Activated naive CD4-positive, alpha-beta T cell treated with anti-CD3 and anti-CD28 coated beads, Interleukin-2, amount 50 U/mL, for 24 hours (primary cell): Measurements from ENCODE around the gene ING4.

Experiments
- H3K27ac Mint-ChIP-seq: one replicate; pipeline ENCODE4 v1.8.0; 2021; ENCODE audit warnings: mild to moderate bottlenecking, mixed read lengths
- H3K27me3 Mint-ChIP-seq: one replicate; pipeline ENCODE4 v1.8.0; 2021; ENCODE audit warnings: mixed read lengths
- H3K36me3 Mint-ChIP-seq: one replicate; pipeline ENCODE4 v1.8.0; 2021; ENCODE audit warnings: mixed read lengths
- H3K4me1 Mint-ChIP-seq: one replicate; pipeline ENCODE4 v1.8.0; 2021; ENCODE audit warnings: mixed read lengths
- H3K4me3 Mint-ChIP-seq: one replicate; pipeline ENCODE4 v1.8.0; 2021; ENCODE audit warnings: mild to moderate bottlenecking, mixed read lengths
- H3K9me3 Mint-ChIP-seq: one replicate; pipeline ENCODE4 v1.8.0; 2021; ENCODE audit warnings: mixed read lengths

The ING4 gene

GRCh38 chr12:6650832-6651231 is 12.1 kb downstream of the ING4 start:
- Mint-ChIP-seq H3K9me3 (no peaks in the 10 kb centered on the region), H3K36me3 (peaks cover 8% of the 10 kb centered on the region), H3K4me3 (no peak overlapping the region), H3K27me3 (no peaks in the 10 kb centered on the region), H3K27ac (no peak overlapping the region), H3K4me1 (peaks cover 10% of the 10 kb centered on the region)

GRCh38 chr12:6647083-6647604 is 15.8 kb downstream of the ING4 start, which contains the start of gene ACRBP:
Gene ACRBP (minus strand): TSS chr12:6647432. CDS start chr12:6647366, 66 bp downstream.
- Mint-ChIP-seq H3K36me3 (peaks cover 16% of the 10 kb centered on the region), H3K27me3 (no peaks in the 10 kb centered on the region), H3K4me1 (peaks cover 14% of the 10 kb centered on the region), H3K27ac (no peak within 1 kb of the TSS), H3K9me3 (peaks cover 4% of the 10 kb centered on the region), H3K4me3 (peak within 1 kb of the TSS; percentile 81)

DNA sequence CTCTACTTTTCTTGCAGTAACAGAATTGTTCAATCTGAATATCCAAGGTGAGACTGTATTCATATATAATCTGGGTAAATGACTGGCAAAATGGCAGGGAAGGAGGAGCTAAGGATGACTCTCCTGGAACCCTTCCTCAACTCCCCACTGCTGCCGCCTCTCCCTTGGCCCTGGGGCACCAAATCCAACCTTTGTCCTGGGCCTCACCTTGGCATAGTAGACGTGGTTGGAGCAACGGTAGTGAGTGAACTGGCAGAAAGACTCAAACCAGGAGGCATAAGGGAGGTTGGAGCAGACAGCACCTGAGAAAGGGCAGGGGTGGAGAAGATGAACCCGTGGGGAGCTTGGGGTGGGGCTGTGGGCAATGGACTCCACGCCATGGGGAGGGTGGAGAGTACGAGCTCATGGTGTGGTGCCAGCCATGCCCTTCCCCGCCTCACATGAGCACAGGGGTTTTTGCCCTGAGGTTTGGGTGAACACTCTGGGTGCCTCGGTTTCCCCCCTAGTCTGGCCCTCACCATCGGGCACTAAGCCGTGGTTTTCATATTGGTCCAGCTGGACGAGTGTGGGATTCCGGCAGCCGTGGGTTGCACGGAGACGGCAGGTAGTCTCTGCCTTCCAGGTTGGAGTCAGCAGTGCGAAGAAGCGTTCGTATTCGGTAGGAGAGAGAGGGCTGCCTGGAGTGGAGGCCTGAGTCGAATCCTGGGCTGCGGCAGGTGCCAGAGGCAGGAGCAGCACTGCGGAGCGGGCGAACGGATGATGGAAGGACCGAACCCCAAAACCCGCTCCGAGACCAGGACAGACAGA is 16.4 kb downstream of the ING4 start:
- Mint-ChIP-seq H3K4me3 (peak overlapping the region; percentile 81), H3K27ac (no peak overlapping the region), H3K4me1 (peaks cover 14% of the 10 kb centered on the region), H3K27me3 (no peaks in the 10 kb centered on the region), H3K9me3 (peaks cover 4% of the 10 kb centered on the region), H3K36me3 (peaks cover 16% of the 10 kb centered on the region)

DNA sequence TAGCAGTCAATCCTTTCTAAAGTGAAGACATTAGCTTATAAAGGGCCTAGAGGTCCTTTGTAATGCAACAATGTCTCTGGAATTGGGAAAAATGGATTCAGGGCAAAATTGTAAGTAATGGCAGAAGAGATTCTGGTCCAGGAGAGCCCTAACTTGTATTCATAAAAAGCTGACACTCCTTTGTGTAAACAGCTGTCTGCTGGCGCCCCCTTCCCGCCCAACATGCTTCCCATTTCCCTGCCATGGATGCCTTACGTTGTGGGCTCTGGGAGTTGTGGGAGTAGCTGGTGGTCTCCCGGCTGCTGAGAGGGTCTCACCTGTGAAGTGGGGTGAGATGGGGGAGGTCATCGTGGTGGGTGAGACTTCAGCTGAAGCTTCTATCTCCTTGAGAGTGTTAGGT is 18.0 kb downstream of the ING4 start:
- H3K27me3 Mint-ChIP-seq = no peaks in the 10 kb centered on the region
- no peak overlapping the region for H3K4me3 Mint-ChIP-seq
- no peak overlapping the region for H3K27ac Mint-ChIP-seq
- H3K4me1 Mint-ChIP-seq = peaks cover 14% of the 10 kb centered on the region
- peaks cover 4% of the 10 kb centered on the region for H3K9me3 Mint-ChIP-seq
- peaks cover 16% of the 10 kb centered on the region for H3K36me3 Mint-ChIP-seq

GRCh38 chr12:6644257-6644596 is 18.7 kb downstream of the ING4 start:
- peaks cover 16% of the 10 kb centered on the region for H3K36me3 Mint-ChIP-seq
- no peak overlapping the region for H3K4me3 Mint-ChIP-seq
- H3K27ac Mint-ChIP-seq = no peak overlapping the region

DNA sequence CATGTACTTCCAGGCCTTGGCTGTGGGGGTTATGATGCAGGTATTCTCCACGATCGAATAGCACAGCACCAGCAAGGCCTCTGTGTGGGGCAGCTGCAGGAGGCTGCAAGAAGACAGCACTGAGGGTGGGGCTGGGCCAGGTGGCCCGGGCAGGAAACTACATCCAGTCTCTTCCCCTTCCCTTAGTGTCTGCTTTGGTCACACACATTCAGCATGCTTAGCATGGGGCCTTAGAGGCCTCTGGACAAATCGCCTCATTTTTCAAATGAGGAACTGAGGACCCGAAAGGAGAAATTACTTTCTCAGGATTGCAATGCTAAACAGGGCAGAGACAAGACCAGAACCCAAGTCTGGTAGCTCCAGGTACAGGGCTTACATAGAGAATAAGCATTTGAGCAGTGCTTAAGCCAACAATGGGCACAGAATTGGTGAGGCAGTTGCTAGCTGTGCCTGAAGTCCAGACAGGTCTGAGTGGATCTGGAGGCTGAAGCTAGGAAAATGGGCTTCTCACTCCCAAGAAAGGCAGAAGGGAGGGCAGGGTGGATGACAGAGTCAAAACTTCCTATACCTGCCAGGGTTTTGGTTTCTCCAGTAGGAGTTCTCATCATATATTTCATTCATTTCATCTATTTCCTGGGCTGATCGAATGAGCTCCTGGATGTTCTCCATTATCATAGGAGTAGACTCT is 19.2 kb downstream of the ING4 start:
- Mint-ChIP-seq H3K36me3 (peaks cover 16% of the 10 kb centered on the region), H3K4me1 (peaks cover 14% of the 10 kb centered on the region), H3K27me3 (no peaks in the 10 kb centered on the region), H3K9me3 (peaks cover 4% of the 10 kb centered on the region), H3K27ac (no peak overlapping the region), H3K4me3 (no peak overlapping the region)

More at GRCh38 chr12:6644257-6644596, 18.7 kb downstream of the ING4 start:
- H3K27me3 Mint-ChIP-seq = no peaks in the 10 kb centered on the region
- peaks cover 14% of the 10 kb centered on the region for H3K4me1 Mint-ChIP-seq
- peaks cover 4% of the 10 kb centered on the region for H3K9me3 Mint-ChIP-seq

DNA sequence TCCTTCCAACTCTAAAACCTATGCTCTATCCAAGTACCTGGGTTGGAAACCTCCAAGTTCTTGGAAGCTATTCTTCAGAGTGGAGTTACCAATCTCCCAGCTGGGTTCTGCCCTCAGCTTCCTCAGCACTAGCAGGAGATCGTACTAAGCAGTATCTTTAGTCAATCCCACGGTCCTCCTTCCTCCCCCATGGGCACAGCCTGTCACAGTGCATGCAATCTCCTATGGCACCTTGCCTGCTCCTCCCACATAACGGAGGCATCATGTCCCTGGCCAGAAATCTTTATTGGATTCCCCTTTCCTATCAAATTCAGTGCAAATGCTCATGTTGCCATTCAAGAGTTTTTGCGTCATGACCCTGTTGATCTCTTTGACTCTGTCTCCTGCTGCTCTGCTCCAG is 21.8 kb downstream of the ING4 start:
- Mint-ChIP-seq H3K36me3 (peaks cover 13% of the 10 kb centered on the region), H3K9me3 (peaks cover 4% of the 10 kb centered on the region), H3K4me3 (no peak overlapping the region), H3K27ac (no peak overlapping the region), H3K27me3 (no peaks in the 10 kb centered on the region), H3K4me1 (peaks cover 8% of the 10 kb centered on the region)

DNA sequence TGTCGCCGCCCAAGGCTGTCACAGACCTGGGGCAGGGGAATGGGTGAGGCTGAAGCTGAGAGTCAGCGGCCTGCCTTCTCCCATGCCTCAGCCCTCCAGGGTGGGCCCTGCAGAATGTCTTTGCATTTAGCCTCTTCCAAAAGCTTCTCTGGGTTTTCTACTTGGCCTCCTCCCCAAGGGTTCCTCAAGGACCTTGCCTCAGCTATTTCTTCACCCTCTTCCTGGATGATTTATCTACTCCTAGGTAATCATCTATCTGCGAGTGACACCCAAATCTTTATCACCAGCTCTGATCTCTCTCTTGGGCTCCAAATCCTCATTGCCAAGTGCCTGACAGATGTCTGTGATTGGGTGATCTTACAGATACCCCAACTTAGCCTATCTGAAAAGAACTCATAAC is 22.4 kb downstream of the ING4 start:
- H3K36me3 Mint-ChIP-seq = peaks cover 13% of the 10 kb centered on the region
- no peaks in the 10 kb centered on the region for H3K27me3 Mint-ChIP-seq
- peaks cover 4% of the 10 kb centered on the region for H3K9me3 Mint-ChIP-seq
- no peak overlapping the region for H3K4me3 Mint-ChIP-seq
- H3K4me1 Mint-ChIP-seq = peaks cover 12% of the 10 kb centered on the region
- H3K27ac Mint-ChIP-seq = no peak overlapping the region

DNA sequence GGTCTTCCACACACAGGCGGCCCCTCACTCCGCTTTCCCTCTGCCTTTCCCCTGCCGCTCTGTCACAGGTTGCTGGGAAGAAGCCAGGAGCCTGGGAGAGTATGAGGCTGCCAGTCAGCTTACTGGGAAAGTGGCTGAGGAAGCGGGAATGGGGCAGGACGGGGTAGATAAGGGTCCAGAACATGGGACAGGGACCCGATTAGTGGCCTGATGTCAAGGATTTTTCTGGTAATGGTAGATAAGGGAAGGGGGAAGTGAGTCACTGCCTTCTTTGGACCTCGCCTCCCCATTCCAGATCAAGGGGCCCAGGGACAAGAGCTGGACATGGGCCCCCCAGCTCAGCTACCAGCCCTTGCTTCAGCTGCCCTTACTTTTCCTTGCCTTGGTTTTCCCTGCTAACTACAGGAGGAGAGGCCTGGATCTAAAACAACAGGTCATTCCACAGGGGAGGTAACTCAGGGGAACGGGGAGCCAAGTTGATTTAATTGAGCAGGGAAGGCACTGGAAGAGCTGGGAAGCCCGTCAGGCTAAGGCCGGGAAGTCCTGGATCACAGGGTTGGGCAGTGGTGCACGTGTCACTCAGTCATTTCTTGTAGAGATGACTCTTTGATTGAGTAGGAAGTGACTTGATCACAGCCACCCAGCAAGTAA is 23.6 kb downstream of the ING4 start:
- Mint-ChIP-seq H3K4me1 (peaks cover 18% of the 10 kb centered on the region), H3K4me3 (no peak overlapping the region), H3K27me3 (no peaks in the 10 kb centered on the region), H3K9me3 (peaks cover 4% of the 10 kb centered on the region), H3K27ac (no peak overlapping the region), H3K36me3 (peaks cover 11% of the 10 kb centered on the region)

DNA sequence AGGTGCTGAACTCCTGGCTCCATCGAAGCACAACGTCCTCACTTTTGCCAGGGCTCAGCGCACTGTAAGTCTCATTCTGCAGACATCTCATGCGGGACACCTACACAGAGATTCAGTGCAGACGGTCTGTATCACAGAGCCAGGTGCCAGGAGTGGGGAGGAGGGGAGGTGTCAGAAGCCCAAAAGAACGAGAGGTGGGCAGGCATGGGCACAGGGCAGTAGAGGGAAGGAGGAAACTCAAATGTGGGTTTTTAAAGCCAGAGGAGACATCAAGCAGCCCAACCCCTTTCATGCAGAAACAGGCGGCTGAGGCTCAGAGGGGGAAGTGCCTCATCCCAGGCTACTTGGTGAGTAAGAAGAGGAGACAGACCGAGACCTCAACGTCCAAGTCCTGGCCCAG is 24.6 kb downstream of the ING4 start:
- H3K27ac Mint-ChIP-seq = no peak overlapping the region
- H3K36me3 Mint-ChIP-seq = peaks cover 4% of the 10 kb centered on the region
- H3K27me3 Mint-ChIP-seq = no peaks in the 10 kb centered on the region
- H3K4me3 Mint-ChIP-seq = no peak overlapping the region
- peaks cover 4% of the 10 kb centered on the region for H3K9me3 Mint-ChIP-seq
- peaks cover 22% of the 10 kb centered on the region for H3K4me1 Mint-ChIP-seq

- H3K27ac Mint-ChIP-seq = peak within 1 kb of the TSS; percentile 85
- no peaks in the 10 kb centered on the region for H3K9me3 Mint-ChIP-seq
- no peaks in the 10 kb centered on the region for H3K36me3 Mint-ChIP-seq
- H3K27me3 Mint-ChIP-seq = no peaks in the 10 kb centered on the region
- H3K4me1 Mint-ChIP-seq = peaks cover 43% of the 10 kb centered on the region
- peak within 1 kb of the TSS; percentile 53 for H3K4me3 Mint-ChIP-seq
Measured at GRCh38 chr12:6635856-6636531, 26.9 kb downstream of the ING4 start, which contains the start of gene LPAR5. Gene LPAR5 (minus strand): TSS chr12:6635959. CDS start chr12:6621248, 14,711 bp downstream.

DNA sequence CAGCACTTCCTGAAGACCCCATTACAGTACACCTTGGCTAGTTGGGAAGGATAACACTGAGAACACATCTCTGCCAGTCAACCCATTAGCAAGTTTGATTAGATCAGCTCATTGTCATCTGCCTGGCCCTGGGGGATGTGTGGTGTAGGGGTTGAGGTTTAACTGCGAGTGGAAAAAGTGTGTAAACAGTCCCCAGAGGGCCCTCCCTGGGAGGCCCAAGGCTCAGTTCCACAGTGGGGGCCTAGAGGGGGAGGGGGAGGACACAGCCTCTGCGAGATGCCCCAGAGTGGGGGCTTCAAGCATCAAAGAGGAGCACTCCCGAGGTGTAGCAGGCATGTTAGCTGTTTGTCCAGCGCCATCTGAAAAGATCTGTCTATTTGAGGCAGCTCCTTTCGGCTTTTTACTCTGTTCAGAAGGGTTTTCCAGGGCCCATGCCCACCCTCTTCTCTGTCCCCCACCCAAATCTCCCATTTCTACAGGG is 27.5 kb downstream of the ING4 start:
- peak overlapping the region; percentile 53 for H3K4me3 Mint-ChIP-seq
- H3K27ac Mint-ChIP-seq = peak overlapping the region; percentile 85

DNA sequence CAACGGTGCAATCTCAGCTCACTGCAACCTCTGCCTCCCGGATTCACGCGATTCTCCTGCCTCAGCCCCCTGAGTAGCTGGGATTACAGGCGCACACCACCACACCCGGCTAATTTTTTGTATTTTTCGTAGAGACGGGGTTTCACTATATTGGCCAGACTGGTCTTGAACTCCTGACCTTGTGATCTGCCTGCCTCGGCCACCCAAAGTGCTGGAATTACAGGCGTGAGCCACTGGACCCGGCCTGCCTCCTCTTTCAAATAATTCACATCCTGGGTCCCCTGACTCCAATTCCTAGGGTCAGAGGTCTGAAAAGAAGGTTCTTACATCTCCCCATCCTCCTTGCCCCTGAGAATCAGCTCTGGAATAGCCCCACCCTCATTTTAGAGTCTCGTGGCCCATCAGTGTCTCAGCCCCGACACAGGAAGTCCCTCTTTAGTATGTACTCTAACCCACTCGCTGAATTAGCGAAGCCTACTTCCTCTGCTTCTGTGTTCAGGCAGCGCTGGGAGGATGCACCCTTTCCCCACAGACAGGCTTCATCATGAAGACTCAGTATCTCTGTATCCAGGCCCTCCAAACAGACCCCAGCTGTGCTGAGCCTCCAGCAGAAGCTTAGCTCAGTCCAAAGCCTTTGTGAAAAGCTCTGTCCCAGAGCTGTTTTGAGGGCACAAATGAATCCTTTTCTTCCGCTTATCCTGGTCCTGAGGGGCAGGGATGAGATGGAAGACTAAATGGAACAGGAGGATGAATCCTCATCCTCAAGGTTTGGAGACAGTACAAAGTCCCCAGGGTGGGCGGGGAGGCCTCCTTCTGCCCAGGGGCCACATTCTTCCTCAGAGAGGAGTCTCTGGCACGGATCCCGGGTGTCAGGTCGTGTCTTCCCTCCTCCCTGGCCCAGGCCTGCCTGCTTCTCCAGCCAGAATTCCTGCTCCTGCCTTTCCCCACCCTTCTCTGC is 30.6 kb downstream of the ING4 start:
- H3K4me3 Mint-ChIP-seq = peak overlapping the region; percentile 89
- peaks cover 61% of the 10 kb centered on the region for H3K4me1 Mint-ChIP-seq
- no peaks in the 10 kb centered on the region for H3K9me3 Mint-ChIP-seq
- no peaks in the 10 kb centered on the region for H3K36me3 Mint-ChIP-seq
- no peaks in the 10 kb centered on the region for H3K27me3 Mint-ChIP-seq
- H3K27ac Mint-ChIP-seq = peak overlapping the region; percentile 100

More for the DNA sequence above, 27.5 kb downstream of the ING4 start:
- no peaks in the 10 kb centered on the region for H3K27me3 Mint-ChIP-seq
- H3K9me3 Mint-ChIP-seq = no peaks in the 10 kb centered on the region
- peaks cover 48% of the 10 kb centered on the region for H3K4me1 Mint-ChIP-seq
- H3K36me3 Mint-ChIP-seq = no peaks in the 10 kb centered on the region

GRCh38 chr12:6631549-6631961 is 31.4 kb downstream of the ING4 start:
- peak overlapping the region; percentile 100 for H3K27ac Mint-ChIP-seq
- H3K4me3 Mint-ChIP-seq = peak overlapping the region; percentile 89
- H3K9me3 Mint-ChIP-seq = no peaks in the 10 kb centered on the region
- peaks cover 67% of the 10 kb centered on the region for H3K4me1 Mint-ChIP-seq
- no peaks in the 10 kb centered on the region for H3K27me3 Mint-ChIP-seq
- H3K36me3 Mint-ChIP-seq = no peaks in the 10 kb centered on the region
